ENCODE measurements around the gene LRRC10B.

- no peak for TF ChIP-seq POLR2AphosphoS5 (IDR thresholded peaks at IDR 0.05; ENCODE audit: low read depth, low read length)
- TF ChIP-seq TAF1 (IDR thresholded peaks at IDR 0.05; ENCODE audit: borderline replicate concordance, insufficient read depth, low read length) = no peak
- no peak for TF ChIP-seq SIN3A (IDR thresholded peaks at IDR 0.05; ENCODE audit: borderline replicate concordance, insufficient read depth, low read length)
- TF ChIP-seq REST (IDR thresholded peaks at IDR 0.05; ENCODE audit: insufficient read depth in 1 of 2, low read depth in 2 of 2, low read length in 2 of 2) = no peak
- no peak for TF ChIP-seq FOXP2 (optimal IDR thresholded peaks at IDR 0.05; ENCODE audit: borderline replicate concordance, extremely low read depth, extremely low read length, insufficient read depth)
These were observed 1.4 kb upstream of the LRRC10B start for GRCh38 chr11:61507012-61507768.
